Left kidney (tissue), 2 donors: ENCODE results near the gene NTN5. TPM values are rescaled to one million over a fixed set of nuclear protein-coding genes. Genes with fewer than 3 reads are reported as not detected.
"Not testable (repeated sequence)": the region's sequence is repeated elsewhere in the genome, so short reads cannot be mapped to it uniquely, and the experiment has no call there.

ENCODE experiments used
- DNase-seq: peaks from one replicate; pipeline ENCODE4 v3.0.0-alpha.2; 2013
- polyA plus RNA-seq: library from polyadenylated mRNA; unstranded; fragments of 120-200 nt; gene quantifications from one replicate; pipeline ENCODE4 v1.2.1, GENCODE V29; 2013; ENCODE audit not compliant: insufficient read length

Gene NTN5
- polyA plus RNA-seq, 1 donor: 1.1 TPM

DNA sequence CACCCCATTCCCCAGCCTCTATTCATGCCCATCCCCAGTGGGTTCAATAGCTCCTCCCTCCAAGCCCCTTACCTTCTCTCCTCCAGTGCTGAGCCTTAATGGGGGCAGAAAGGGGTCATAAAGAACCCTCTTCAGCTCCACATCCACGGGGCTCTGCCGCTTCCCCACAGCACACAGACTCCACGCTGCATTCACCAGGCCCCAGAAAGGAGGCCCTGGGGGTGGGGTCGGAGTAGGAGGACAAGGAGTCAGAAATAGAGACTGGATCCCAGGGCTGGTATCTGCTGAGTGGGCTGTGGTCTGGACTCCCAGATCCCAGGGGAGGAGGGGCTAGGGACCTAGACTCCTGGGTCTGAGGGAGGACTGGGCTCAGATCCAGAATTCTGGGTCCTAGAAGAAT is 28.5 kb downstream of the NTN5 start:
- DNase-seq: no peak

- no peak for DNase-seq
Measured at GRCh38 chr19:48642862-48643261, 30.0 kb downstream of the NTN5 start.

GRCh38 chr19:48641850-48642249 is 31.0 kb downstream of the NTN5 start:
- no peak for DNase-seq

GRCh38 chr19:48639483-48640375 is 33.1 kb downstream of the NTN5 start:
- DNase-seq: no peak

DNA sequence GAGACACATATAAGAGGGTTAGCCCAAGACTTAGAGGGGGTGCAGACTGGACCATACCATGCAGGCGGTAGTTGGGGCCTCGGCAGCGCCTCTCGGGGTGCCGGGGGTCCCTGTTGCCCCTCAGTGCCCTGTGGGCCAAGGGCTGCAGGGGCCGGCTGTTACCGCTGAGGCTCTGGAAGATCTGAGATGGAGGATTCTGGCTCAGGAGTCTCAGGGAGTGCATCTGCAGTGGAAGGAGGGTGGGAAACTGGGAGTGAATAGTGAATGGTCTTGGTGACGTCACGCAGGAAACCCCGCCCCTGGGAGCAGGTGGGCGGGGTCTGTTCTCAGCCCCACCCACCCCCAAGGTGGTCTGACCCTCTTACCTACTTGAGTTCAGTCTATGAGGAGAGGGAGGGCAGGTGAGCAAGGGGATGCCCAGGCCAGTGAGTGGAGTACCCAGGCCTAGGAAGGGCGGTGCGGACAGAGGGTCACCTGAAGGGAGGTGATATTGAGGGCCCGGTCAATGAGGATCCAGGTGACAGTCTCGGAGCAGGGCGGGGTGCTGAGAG is 33.9 kb downstream of the NTN5 start:
- no peak for DNase-seq

DNA sequence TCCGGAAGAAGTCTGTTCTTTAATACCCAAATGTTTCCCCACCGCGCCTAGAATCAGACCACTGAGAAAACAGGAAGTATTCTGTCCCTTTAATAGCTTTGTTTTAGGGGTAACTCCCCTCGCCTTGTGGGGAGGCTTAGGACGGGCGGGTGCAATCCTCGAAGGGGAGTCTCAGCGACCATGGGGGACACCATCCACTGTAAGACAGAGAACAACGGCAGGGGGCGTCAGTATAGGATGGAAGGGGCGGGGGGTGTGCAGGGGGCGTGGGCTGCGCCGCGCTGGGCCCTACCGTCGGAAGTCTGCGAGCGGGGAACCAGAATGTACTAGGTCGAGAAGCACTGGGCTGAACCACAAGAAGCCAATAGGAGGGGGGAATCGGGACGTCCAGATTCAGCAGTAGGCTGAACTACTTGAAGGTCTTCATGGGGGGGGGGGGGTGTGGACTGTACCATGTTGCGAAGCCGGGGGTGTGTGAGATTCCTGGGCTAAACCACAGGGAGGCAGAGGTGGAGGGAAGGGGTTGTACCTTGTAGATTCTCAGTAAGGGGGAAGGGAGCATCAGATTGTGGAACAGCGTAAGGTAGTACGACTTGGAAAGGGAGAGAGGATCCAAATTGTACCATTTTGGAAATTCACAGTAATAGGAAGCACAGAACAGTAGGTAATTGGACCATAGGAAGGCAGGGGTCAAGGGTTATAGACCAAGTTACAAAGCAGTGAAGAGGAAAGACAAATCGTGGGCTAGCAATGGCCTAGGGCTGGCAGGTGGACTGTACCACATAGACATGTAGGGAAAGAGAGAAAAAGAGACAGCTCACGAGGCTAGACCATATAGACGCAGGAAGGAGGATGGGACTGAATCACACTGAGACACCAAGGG is 34.6 kb downstream of the NTN5 start:
- peak; percentile 92 for DNase-seq

- DNase-seq: peak; percentile 98
Measured at GRCh38 chr19:48637449-48637947, 35.3 kb downstream of the NTN5 start.

DNA sequence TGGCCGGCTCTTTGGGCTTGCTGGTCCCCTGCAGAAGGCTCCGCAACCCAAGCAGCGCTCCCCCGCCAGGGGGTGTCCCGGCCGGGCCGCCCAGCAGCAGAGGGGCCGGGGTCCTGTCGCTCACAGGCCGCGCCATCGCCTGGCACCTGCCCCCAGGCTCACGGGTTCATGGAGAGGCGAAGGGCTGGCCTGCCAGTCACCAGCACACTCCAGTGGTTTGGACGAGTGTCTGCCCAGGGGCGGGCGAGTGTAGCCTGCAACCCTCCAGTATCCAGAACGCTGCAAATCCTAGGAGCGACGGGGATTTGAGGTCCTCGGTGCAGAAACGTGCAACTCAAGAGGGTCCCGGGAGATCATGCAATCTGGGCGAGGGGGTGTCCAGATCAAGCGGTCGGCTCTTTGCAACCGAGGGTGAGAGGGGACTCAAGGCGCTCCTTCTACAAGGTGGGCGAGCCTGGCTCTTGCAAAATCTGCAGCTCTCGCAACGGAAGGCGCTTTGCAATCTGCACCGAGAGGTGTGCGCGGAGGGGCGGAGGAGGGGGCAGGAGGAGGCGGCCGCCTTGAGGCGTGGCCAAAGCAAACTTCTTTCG is 35.9 kb downstream of the NTN5 start, which contains the start of gene DBP:
DBP (minus strand) TSS at position 521 of the 590 bp plus-strand sequence; CDS start at position 136, 385 bp downstream.
- DNase-seq: no peak

- no peak for DNase-seq
Measured at GRCh38 chr19:48635966-48636858, 36.6 kb downstream of the NTN5 start.

DNA sequence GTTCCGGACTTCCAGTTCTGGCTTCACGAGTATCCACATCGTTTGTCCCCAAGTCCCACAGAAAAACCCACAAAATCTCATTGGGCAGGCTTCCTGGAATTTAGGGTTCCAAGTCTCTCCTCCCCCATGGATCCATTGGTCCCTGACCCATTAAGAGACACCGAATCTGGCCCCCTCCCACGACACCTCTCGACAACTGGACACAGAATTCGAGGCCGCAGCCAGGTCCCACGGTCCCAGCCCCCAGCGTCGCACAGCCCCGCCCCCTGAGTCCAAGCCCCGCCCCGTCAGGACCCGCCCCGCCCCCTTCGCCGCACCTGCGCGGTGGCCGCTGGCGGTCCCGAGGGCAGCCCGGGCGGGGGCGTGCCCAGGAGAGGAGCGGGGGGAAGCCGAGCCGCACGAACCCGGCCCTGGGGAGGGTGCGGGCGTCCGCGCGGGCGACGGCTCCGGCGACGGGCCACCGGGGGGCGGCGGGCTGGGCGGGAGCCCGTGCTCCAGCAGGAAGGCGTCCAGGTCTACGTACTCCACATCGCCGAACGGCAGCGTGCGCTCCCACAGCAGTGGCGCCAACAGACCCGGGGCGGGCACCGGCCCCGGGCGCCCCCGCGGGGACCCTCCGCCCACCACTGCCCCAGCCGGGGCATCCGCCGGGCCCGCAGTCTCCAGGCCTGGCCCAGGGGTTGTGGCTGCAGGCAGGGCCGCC is 37.4 kb downstream of the NTN5 start:
- DNase-seq: no peak

DNA sequence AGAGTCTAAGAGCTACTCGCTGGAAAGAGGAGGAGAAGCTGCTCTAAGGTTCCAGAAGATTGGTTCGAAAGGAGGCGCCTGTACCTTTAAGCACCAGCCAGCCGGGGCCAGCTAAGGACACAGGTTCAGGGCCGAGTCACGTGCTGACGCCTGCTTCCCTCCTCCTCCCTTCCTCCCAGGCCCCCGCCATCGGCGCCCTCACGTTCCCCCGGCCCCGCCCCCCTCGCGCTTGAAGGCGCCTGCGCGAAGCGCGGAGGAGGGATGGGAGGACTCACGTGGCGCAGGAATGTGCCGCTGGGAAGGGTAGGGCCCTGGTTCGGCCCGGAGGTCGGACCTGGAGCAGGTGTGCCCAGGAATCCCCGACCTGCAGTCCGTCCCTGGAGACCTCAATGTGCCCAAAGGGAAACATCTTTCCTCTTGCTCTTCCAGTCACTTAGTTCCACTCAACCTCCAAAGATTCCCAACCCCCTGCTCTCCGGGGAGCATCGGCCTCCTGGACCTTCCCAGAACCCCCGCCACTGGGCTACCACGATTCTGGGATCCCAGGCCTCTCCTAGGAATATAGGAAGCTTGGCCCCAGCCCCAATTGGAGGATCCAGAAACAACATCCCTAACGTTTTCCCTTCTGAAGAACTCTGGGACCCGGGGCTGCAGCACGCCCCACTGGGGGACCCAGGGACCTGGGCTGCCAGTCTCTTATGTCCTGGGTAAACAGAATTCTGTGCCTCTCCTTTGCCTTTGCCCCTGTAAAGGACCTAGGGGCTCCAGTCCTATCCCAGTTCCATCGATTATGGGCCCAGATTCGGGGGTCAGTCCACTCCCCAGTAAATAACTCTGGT is 38.2 kb downstream of the NTN5 start:
- DNase-seq: peak; percentile 97

DNA sequence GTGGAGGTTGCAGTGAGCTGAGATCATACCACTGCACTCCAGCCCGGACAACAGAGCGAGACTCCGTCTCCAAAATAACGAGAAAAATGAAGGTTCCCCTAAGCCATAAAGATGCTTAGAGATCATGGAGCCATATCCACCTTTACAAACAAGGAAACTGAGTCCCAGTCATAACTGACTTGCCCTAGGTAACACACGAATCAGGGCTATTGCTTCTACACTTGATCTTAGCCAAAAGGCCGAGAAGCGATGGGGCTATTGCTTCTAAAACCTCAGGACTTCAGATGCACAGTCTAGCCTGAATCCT is 38.8 kb downstream of the NTN5 start:
- DNase-seq: no peak

DNA sequence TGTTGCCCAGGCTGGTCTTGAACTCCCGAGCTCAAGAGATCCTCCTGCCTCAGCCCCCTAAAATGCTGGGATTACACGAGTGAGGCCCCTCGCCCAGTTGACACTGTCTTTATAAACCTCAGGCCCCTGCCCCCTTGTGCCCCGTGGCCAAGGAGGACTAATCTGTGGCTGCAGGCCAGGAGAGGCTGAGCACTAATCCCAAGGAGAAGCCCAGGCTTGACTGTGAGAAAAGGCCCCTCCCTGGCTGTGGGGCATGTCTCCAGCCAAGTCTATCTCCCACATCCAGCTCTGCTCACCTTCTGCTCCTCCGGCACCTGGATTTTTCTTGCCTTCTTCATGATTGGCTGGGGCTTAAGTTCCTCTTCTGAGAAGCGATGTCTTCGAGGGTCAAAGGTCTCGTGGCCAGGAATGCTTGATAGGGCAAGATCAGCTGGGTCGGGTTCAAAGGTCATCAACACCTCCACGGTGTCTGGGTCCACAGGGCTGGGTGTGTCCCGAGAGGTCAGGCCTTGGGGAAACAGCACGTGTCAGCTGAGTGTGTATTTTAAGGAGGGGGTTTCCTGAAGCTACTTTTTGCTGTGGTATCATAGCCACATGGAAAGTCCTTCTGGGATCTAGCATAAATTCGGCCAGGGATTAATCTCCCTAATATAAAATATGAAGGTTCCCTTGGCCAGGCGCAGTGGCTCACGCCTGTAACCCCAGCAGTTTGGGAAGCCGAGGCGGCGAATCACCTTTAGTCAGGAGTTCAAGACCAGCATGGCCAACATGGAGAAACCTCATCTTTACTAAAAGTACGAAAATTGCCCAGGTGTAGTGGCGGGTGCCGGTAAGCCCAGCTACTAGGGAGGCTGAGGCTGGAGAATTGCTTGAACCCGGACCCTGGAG is 39.4 kb downstream of the NTN5 start:
- DNase-seq: no peak

DNA sequence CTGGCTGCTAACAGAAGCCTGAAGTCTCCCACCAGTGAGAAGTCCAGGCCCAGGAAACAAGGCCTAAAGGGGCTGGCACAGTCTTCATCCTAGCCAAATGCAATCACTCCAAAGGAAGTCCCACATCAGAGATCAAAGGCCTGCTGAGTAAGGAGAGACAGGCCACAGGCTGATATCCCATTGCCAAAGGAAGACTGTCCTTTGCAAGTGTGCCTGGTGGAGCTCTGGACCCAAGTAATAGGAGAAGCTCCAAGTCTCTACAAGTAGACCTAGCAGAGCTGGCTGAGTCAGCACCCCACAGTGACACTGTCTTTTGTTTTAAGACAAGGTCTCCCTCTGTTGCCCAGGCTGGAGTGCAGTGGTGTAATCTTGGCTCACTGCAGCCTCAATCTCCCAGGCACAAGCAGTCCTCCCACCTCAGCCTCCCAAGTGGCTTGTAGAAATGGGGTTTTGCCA is 40.1 kb downstream of the NTN5 start:
- no peak for DNase-seq

GRCh38 chr19:48632286-48632685 is 40.5 kb downstream of the NTN5 start:
- DNase-seq: not testable (repeated sequence)

DNA sequence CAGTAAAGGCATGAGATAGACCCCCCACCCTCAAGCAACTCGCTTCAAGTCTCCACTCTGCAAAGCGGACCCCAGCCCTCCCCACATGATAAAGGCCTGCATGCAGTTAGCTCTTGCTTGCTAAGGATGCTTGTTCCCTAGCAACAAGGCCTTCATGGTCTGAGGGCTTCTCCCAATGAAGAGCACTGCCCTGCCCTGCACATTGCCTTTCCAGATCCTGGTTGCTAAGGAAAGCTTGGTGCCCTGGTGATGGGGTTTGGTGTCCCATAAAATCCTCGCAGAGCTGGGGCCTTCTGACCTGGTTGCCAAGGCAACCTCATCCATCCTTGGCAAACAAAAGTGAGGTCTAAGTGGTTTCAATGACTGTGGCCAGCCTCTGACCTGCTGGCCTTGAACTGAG is 41.6 kb downstream of the NTN5 start:
- DNase-seq: no peak

DNA sequence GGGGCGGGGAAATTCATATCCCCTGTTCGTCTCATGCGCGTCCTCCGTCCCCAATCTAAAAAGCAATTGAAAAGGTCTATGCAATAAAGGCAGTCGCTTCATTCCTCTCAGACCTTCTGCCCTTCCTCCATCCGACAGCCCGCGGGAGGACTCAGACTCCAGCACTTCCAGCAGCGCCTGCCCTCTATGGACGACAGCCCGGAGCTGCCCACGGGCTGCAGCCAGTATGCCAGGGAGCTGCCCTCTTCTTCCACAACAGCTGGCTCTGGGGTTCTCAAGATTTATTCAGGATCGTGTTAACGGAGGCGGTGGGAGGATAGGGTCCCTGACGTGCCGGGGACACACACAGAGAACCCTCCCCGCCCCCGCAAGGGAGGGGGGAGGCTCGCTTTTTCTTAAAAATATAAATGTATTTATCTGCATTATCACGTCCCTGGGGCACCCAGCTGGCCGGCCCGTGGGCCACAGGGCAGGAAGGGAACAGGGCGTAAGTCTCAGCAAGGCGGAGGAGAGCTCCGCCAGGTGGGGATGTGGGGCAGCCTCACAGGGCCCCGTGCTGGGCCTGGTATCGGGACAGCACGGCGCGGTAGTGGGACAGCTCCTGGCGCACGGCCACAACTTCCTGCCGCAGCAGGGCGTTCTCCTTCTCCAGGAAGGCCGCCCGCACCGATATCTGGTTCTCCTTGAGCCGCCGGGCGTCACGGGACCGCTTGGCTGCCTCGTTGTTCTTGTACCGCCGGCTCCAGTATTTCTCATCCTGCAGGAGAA is 42.3 kb downstream of the NTN5 start:
- DNase-seq: no peak
